ENCODE measurements around the gene CHML. TPM values are rescaled to one million over a fixed set of nuclear protein-coding genes. Genes with fewer than 3 reads are reported as not detected.

The CHML gene
- total and polyA plus RNA-seq, 7 donors, result 2.4 to 10.7 (median 5.0) TPM

DNA sequence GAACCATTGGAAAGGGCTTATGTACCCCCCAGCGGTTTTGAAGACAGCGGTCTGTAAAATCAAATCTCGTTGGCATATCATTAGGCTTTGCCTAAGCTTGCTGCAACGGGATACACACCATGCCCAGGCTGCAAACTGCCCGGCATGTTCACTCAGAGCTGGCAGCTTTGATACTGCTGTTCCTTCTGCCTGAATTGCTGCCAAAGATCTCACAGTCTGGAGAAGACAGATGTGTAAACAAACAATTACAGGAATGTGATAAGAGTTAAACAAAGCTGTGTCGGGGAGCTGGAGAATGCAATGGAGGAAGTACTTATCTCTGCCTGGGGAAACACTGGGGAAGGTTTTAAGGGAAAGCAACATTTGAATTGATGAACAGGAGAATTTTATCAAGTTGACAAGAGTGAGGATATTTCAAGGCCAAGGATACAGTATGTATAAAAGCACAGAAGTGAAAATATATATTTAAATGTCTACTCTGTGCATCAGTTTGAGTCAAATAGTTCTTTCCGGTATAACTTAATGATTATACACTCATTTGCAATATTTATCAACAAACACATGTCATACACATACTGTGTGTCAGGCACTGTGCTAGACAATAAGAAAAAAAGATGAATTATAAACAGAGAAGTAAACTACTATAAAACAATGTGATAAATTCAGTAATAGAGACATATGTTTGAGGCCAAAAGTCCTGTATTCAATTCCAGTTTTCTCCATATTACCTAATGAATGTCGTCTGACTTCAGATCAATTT, 29.9 kb downstream of the CHML start:
- Histone ChIP-seq H3K27ac (no peak overlapping the region), H3K4me1 (peaks cover 4% of the 10 kb centered on the region), H3K36me3 (ENCODE audit: insufficient read depth in 1 of 2, low read depth in 1 of 2) (no peaks in the 10 kb centered on the region), H3K27me3 (ENCODE audit: insufficient read depth in 3 of 3, low read length in 2 of 3) (no peaks in the 10 kb centered on the region), H3K4me3 (no peak overlapping the region), H3K9me3 (no peaks in the 10 kb centered on the region)
- WGBS, 3 donors, result 35 to 36% (median 35%) methylated on average over 8 of the region's 8 CpGs
- intact Hi-C loops (cut with DNase I), result no loop called here
- DNase-seq, result no peak
- no peak for ATAC-seq
- TF ChIP-seq, protein P1, sequence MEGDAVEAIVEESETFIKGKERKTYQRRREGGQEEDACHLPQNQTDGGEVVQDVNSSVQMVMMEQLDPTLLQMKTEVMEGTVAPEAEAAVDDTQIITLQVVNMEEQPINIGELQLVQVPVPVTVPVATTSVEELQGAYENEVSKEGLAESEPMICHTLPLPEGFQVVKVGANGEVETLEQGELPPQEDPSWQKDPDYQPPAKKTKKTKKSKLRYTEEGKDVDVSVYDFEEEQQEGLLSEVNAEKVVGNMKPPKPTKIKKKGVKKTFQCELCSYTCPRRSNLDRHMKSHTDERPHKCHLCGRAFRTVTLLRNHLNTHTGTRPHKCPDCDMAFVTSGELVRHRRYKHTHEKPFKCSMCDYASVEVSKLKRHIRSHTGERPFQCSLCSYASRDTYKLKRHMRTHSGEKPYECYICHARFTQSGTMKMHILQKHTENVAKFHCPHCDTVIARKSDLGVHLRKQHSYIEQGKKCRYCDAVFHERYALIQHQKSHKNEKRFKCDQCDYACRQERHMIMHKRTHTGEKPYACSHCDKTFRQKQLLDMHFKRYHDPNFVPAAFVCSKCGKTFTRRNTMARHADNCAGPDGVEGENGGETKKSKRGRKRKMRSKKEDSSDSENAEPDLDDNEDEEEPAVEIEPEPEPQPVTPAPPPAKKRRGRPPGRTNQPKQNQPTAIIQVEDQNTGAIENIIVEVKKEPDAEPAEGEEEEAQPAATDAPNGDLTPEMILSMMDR (IDR thresholded peaks at IDR 0.05), result no peak

DNA sequence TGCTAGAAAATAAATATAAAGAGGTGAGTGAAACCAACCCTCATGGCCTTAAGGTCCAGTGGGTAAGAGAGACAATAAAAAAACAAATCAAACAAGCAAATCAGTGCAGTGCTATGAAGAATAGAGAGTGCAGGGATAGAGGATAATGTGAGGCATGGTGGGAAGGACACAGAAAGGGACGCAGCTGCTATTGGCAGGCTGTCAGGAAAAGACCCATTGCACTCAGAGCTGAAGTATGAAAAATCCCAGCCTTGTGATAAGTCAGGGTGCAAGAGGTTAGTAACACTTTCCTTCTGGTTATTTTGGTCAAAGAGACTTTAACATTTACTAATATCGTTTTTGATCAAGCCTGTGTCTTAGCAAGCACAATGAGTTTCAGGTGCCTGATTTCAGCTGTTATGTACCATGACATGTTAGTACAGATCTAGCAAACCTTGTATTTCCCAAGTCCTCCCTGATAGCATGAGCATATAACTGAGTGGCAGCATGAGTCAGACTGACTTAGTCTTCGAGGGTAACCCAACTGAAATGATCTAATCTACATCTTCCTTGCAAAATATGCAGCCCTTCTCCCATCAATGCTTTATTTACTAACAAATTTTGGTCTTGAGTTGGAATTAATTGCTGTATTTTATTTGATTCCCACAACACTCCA, 31.7 kb downstream of the CHML start:
- ATAC-seq (no peak), DNase-seq (no peak)
- Histone ChIP-seq H3K27me3 (ENCODE audit: insufficient read depth in 3 of 3, low read length in 2 of 3) (no peaks in the 10 kb centered on the region), H3K4me1 (peaks cover 4% of the 10 kb centered on the region), H3K36me3 (ENCODE audit: insufficient read depth in 1 of 2, low read depth in 1 of 2) (no peaks in the 10 kb centered on the region), H3K4me3 (no peak overlapping the region), H3K27ac (no peak overlapping the region), H3K9me3 (no peaks in the 10 kb centered on the region)
- intact Hi-C loops (cut with DNase I), result loop anchor here in 1 of 2 donors (5.0 kb wide), 1 partner anchor 224 kb away; no protein-coding TSS in a partner anchor
- TF ChIP-seq, protein P1 (IDR thresholded peaks at IDR 0.05), result no peak
- WGBS, 3 donors, result 42 to 49% (median 49%) methylated on average over 3 of the region's 3 CpGs

DNA sequence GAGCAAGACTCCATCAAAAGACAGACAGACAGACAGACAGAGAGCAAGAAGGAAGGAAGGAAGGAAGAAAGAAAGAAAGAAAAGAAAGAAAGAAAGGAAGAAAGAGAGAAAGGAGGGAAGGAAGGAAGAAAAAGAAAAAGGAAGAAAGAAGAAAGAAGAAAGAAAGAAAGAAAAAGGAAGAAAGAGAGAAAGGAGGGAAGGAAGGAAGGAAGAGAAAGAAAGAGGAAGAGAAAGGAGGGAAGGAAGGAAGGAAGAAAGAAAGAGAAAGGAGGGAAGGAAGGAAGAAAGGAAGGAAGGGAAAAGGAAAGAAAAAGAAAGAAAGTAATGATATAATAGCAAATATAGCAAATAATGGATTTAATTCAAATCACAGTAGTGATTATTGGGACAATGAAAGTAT, 32.7 kb downstream of the CHML start:
- DNase-seq (no peak), ATAC-seq (no peak)
- H3K4me3 ChIP-seq, result no peak overlapping the region
- peaks cover 4% of the 10 kb centered on the region for H3K4me1 ChIP-seq
- H3K27ac ChIP-seq, result no peak overlapping the region
- no peaks in the 10 kb centered on the region for H3K36me3 ChIP-seq (ENCODE audit: insufficient read depth in 1 of 2, low read depth in 1 of 2)
- intact Hi-C loops (cut with DNase I), result loop anchor here in 1 of 2 donors (5.0 kb wide), 1 partner anchor 225 kb away; no protein-coding TSS in a partner anchor
- H3K9me3 ChIP-seq, result no peaks in the 10 kb centered on the region
- TF ChIP-seq, protein P1 (IDR thresholded peaks at IDR 0.05), result no peak
- no peaks in the 10 kb centered on the region for H3K27me3 ChIP-seq (ENCODE audit: insufficient read depth in 3 of 3, low read length in 2 of 3)

DNA sequence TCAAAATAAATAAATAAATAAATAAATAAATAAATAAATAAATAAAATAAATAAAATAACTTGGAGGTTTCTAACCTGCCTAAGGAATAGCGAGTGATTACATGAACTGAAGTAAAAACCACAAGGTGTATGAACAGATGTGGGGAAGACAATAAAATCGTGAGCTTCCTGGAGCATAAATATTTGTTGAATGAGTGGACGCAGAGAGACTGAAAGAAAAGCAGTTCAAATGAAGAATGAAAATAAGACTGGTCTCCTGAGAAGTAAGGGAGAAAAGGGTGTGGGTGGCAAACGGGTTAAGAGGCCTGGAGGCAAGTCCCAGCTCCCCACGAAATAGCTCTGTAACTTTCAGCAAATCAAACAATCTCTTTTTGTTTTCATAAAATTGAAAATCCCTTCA, 33.6 kb downstream of the CHML start:
- no peak for ATAC-seq
- Histone ChIP-seq H3K27me3 (ENCODE audit: insufficient read depth in 3 of 3, low read length in 2 of 3) (no peaks in the 10 kb centered on the region), H3K9me3 (no peaks in the 10 kb centered on the region), H3K4me3 (no peak overlapping the region), H3K36me3 (ENCODE audit: insufficient read depth in 1 of 2, low read depth in 1 of 2) (no peaks in the 10 kb centered on the region), H3K27ac (no peak overlapping the region), H3K4me1 (peaks cover 4% of the 10 kb centered on the region)
- intact Hi-C loops (cut with DNase I), result loop anchor here in 1 of 2 donors (5.0 kb wide), 1 partner anchor 226 kb away; no protein-coding TSS in a partner anchor
- no peak for DNase-seq
- 71 to 84% (median 83%) methylated on average over 5 of the region's 5 CpGs for WGBS, 3 donors
- TF ChIP-seq, protein P1 (IDR thresholded peaks at IDR 0.05), result no peak

All from psoas muscle (tissue), 8 donors.